HCT116 (cell line): ENCODE measurements around the gene SLC8A1. TPM values are rescaled to one million over a fixed set of nuclear protein-coding genes. Genes with fewer than 3 reads are reported as not detected.

ENCODE experiments used
- ATAC-seq: fragments of 200-7000 bp; cut with Tn5 transposase; 2 replicates; pipeline ENCODE4 v1.9.1; 2020; ENCODE audit warnings: mild to moderate bottlenecking, moderate library complexity
- BruUV-seq: library from RNA; stranded (reverse); fragments of 400-500 nt; replicated peaks from 2 replicates; lab custom pipeline; 2021; lab: Mats Ljungman, UMichigan
- CTCF ChIA-PET: fragments of 300-600 bp; sonication (Branson Sonifier 250); formaldehyde crosslinking; loops from one replicate; lab custom pipeline; 2021; ENCODE audit warnings: antibody characterized with exemption; lab: Charles Lee
- POLR2A ChIA-PET: fragments of 300-600, 350-600 bp; sonication (Branson Sonifier 250); formaldehyde crosslinking; loops from one replicate; lab custom pipeline; 2021; ENCODE audit warnings: antibody characterized with exemption; lab: Charles Lee
- RAD21 ChIA-PET, 2 experiments: fragments of 300-600 bp; sonication (Branson Sonifier 250); formaldehyde crosslinking; loops; one replicate each; lab custom pipeline; 2023; ENCODE audit warnings: low total read pairs in 2 of 2; ENCODE audit not compliant: uncharacterized antibody in 2 of 2, unreplicated experiment in 2 of 2, low non-redundant PET in 1 of 2; lab: Charles Lee
- DNase-seq: peaks from one replicate; pipeline ENCODE4 v3.0.0-alpha.2; 2010; ENCODE audit warnings: low read depth, low spot score
- H2AFZ ChIP-seq: fragments of 200-600 bp; shearing (Covaris generic), sonication (generic); 2 replicates; pipeline ENCODE4 v1.6.1; 2017; ENCODE audit warnings: low read depth, mixed run types, mixed read lengths, antibody characterized with exemption, low read length; ENCODE audit not compliant: poor library complexity, severe bottlenecking
- H3K27ac ChIP-seq: 2 replicates; pipeline ENCODE4 v1.5.1; 2012; ENCODE audit warnings: low read depth, low read length
- H3K27me3 ChIP-seq: fragments of 200-600 bp; sonication (generic); 2 replicates; pipeline ENCODE4 v1.6.1; 2016; ENCODE audit warnings: mixed run types, low read length, mixed read lengths; ENCODE audit not compliant: insufficient read depth
- H3K36me3 ChIP-seq, 2 experiments: fragments of 200-500 bp in 1 of 2; fragments of 200-600 bp in 1 of 2; sonication (Bioruptor generic) in 1 of 2; sonication (generic) in 1 of 2; 2 replicates each; pipeline versions ENCODE4 v1.5.1 to v1.6.1; 2014 to 2016; ENCODE audit warnings: low read length in 2 of 2, inconsistent platforms in 1 of 2, mixed read lengths in 1 of 2, mixed run types in 1 of 2; ENCODE audit not compliant: insufficient read depth in 2 of 2, control insufficient read depth in 1 of 2
- H3K4me1 ChIP-seq, 2 experiments: fragments of 200-600 bp in 1 of 2; sonication (generic) in 1 of 2; 2 replicates each; pipeline versions ENCODE4 v1.5.1 to v1.6.1; 2012 to 2017; ENCODE audit warnings: low read length in 2 of 2, inconsistent platforms in 1 of 2, mild to moderate bottlenecking in 1 of 2, mixed read lengths in 1 of 2, mixed run types in 1 of 2, moderate library complexity in 1 of 2; ENCODE audit not compliant: insufficient read depth in 2 of 2, control insufficient read depth in 1 of 2
- H3K4me2 ChIP-seq: fragments of 200-600 bp; sonication (generic); 2 replicates; pipeline ENCODE4 v1.6.1; 2017; ENCODE audit warnings: mixed run types, low read length, mixed read lengths
- H3K4me3 ChIP-seq, 2 experiments: fragments of 200-600 bp in 1 of 2; sonication (generic) in 1 of 2; replicated peaks in 1 of 2; 2 replicates each; pipeline ENCODE4 v1.5.1; 2011 to 2016; ENCODE audit warnings: low read length in 2 of 2, control low read depth in 1 of 2, low read depth in 1 of 2, mild to moderate bottlenecking in 1 of 2, mixed read lengths in 1 of 2, mixed run types in 1 of 2
- H3K79me2 ChIP-seq: fragments of 200-600 bp; sonication (generic); 2 replicates; pipeline ENCODE4 v1.6.1; 2017; ENCODE audit warnings: mild to moderate bottlenecking, mixed run types, low read length, moderate library complexity, mixed read lengths; ENCODE audit not compliant: insufficient read depth
- H3K9ac ChIP-seq: fragments of 200-600 bp; sonication (generic); 2 replicates; pipeline ENCODE4 v1.6.1; 2016; ENCODE audit warnings: low read length, mixed read lengths
- H3K9me2 ChIP-seq: fragments of 200-600 bp; sonication (generic), shearing (Covaris generic); 2 replicates; pipeline ENCODE4 v1.6.1; 2017; ENCODE audit warnings: mixed run types, mild to moderate bottlenecking, moderate library complexity; ENCODE audit not compliant: insufficient read depth
- H3K9me3 ChIP-seq, 2 experiments: fragments of 200-500 bp in 1 of 2; fragments of 200-600 bp in 1 of 2; sonication (Bioruptor generic) in 1 of 2; sonication (generic) in 1 of 2; 2 replicates each; pipeline ENCODE4 v1.6.1; 2014 to 2017; ENCODE audit warnings: low read length in 2 of 2, mixed read lengths in 2 of 2, inconsistent platforms in 1 of 2, low read depth in 1 of 2, mild to moderate bottlenecking in 1 of 2, mixed run types in 1 of 2, moderate library complexity in 1 of 2; ENCODE audit not compliant: control insufficient read depth in 1 of 2, insufficient read depth in 1 of 2
- H4K20me1 ChIP-seq: fragments of 200-600 bp; sonication (generic), shearing (Covaris generic); 2 replicates; pipeline ENCODE4 v1.6.1; 2017; ENCODE audit warnings: mixed run types, mild to moderate bottlenecking, moderate library complexity; ENCODE audit not compliant: insufficient read depth
- CBX3 ChIP-seq: IDR thresholded peaks from 2 replicates; pipeline ENCODE4 v1.6.1; 2012; ENCODE audit warnings: low read depth
- CEBPB ChIP-seq: IDR thresholded peaks from 2 replicates; pipeline ENCODE4 v1.6.1; 2012; ENCODE audit warnings: low read depth
- CTCF ChIP-seq, 3 experiments: fragments of 200-600 bp in 1 of 3; sonication (generic) in 1 of 3; IDR thresholded peaks in 2 of 3; conservative IDR thresholded peaks in 1 of 3; 2 replicates each; pipeline ENCODE4 v1.5.1; 2012 to 2017; ENCODE audit warnings: low read depth in 2 of 3, low read length in 2 of 3, antibody characterized with exemption in 1 of 3, borderline replicate concordance in 1 of 3, control low read depth in 1 of 3, mild to moderate bottlenecking in 1 of 3, mixed read lengths in 1 of 3, mixed run types in 1 of 3, moderate library complexity in 1 of 3; ENCODE audit not compliant: insufficient read depth in 1 of 3
- EZH2 ChIP-seq: fragments of 200-600 bp; sonication (generic); IDR thresholded peaks from 2 replicates; pipeline ENCODE4 v1.6.1; 2017; ENCODE audit warnings: antibody characterized with exemption, mixed run types
- FOSL1 ChIP-seq: IDR thresholded peaks from 2 replicates; pipeline ENCODE4 v1.6.1; 2012; ENCODE audit warnings: low read depth
- MAX ChIP-seq: IDR thresholded peaks from 2 replicates; pipeline ENCODE4 v1.6.1; 2012
- POLR2AphosphoS5 ChIP-seq: IDR thresholded peaks from 2 replicates; pipeline ENCODE4 v1.6.1; 2011; ENCODE audit warnings: mild to moderate bottlenecking, low read depth, low read length, moderate library complexity
- REST ChIP-seq: IDR thresholded peaks from 2 replicates; pipeline ENCODE4 v1.6.1; 2012; ENCODE audit warnings: low read depth
- SIN3A ChIP-seq: IDR thresholded peaks from 2 replicates; pipeline ENCODE4 v1.6.1; 2012; ENCODE audit warnings: low read depth
- TCF7L2 ChIP-seq: IDR thresholded peaks from 2 replicates; pipeline ENCODE4 v1.7.0; 2011; ENCODE audit warnings: borderline replicate concordance, inconsistent platforms; ENCODE audit not compliant: insufficient read depth, insufficient read length; ENCODE audit errors: extremely low read depth
- ZFX ChIP-seq: fragments of 450-650 bp; IDR thresholded peaks from 2 replicates; pipeline ENCODE4 v1.6.1; 2017
- intact Hi-C: fragments of 100-400 bp; cut with micrococcal nuclease; formaldehyde crosslinking; loops from 2 replicates; pipeline ENCODE4 v1.10.0; 2022
- total RNA-seq: library from RNA; stranded (reverse); gene quantifications from one replicate; pipeline ENCODE4 v1.2.1, GENCODE V29; 2021; ENCODE audit not compliant: unreplicated experiment

Gene SLC8A1
- total RNA-seq, 1 experiment from 2014 or later, result 0.07 TPM

- H3K4me2 ChIP-seq, result no peak overlapping the region
- no peaks in the 10 kb centered on the region for H4K20me1 ChIP-seq
- H3K9me3 ChIP-seq, result no peaks in the 10 kb centered on the region
- H3K27ac ChIP-seq, result no peak overlapping the region
- TF ChIP-seq POLR2AphosphoS5, result no peak
- TF ChIP-seq REST, result no peak
- no peak for TF ChIP-seq SIN3A
- TF ChIP-seq MAX, result no peak
- no peak for TF ChIP-seq EZH2
- no peak for TF ChIP-seq CTCF (IDR thresholded peaks at IDR 0.05 in 2 of 3, conservative IDR thresholded peaks at IDR 0.05 in 1 of 3; ENCODE audit: borderline replicate concordance in 1 of 3, insufficient read depth in 1 of 3, low read depth in 2 of 3, low read length in 2 of 3)
- TF ChIP-seq TCF7L2, result no peak
- TF ChIP-seq ZFX, result no peak
- no peak for TF ChIP-seq CEBPB
- TF ChIP-seq CBX3, result no peak
- no peak for TF ChIP-seq FOSL1
- POLR2A ChIA-PET, result no interaction called here
- RAD21 ChIA-PET, result no interaction called here
- no peak for DNase-seq
- CTCF ChIA-PET, result no interaction called here
- no TSS peak for BruUV-seq
- no peaks in the 10 kb centered on the region for H3K36me3 ChIP-seq
- no peak overlapping the region for H2AFZ ChIP-seq
- no peaks in the 10 kb centered on the region for H3K9me2 ChIP-seq
- H3K27me3 ChIP-seq, result no peaks in the 10 kb centered on the region
- peaks cover 12 to 37% of the 10 kb centered on the region in 2 experiments for H3K4me1 ChIP-seq
- no peak overlapping the region for H3K9ac ChIP-seq
- no peaks in the 10 kb centered on the region for H3K79me2 ChIP-seq
- ATAC-seq, result no peak
- H3K4me3 ChIP-seq, result no peak overlapping the region
- intact Hi-C loops, result no loop called here
These were observed 20.9 kb downstream of the SLC8A1 start for GRCh38 chr2:40430776-40431599.
